K562 (cell line): ENCODE data around the gene NPR1. TPM values are rescaled to one million over a fixed set of nuclear protein-coding genes. Genes with fewer than 3 reads are reported as not detected.

Experiments
- ATF4 ChIP-seq: fragments of 450-650 bp; formaldehyde crosslinking; IDR thresholded peaks from 2 replicates; pipeline ENCODE4 v1.4.0; 2022; ENCODE audit warnings: mild to moderate bottlenecking, moderate library complexity
- BDP1 ChIP-seq: IDR thresholded peaks from 3 replicates; pipeline ENCODE4 v1.6.1; 2011; ENCODE audit not compliant: insufficient read length, insufficient read depth
- C11orf30 ChIP-seq: fragments of 450-650 bp; IDR thresholded peaks from 2 replicates; pipeline ENCODE4 v1.6.1; 2016; ENCODE audit warnings: low read depth, mild to moderate bottlenecking
- EGR1 ChIP-seq: fragments of 450-650 bp; conservative IDR thresholded peaks from 2 replicates; pipeline ENCODE4 v1.6.1; 2017; ENCODE audit warnings: mild to moderate bottlenecking
- ETS1 ChIP-seq: conservative IDR thresholded peaks from 2 replicates; pipeline ENCODE4 v1.6.1; 2011; ENCODE audit warnings: low read depth, mild to moderate bottlenecking, low read length; ENCODE audit not compliant: control insufficient read depth
- ETV6 ChIP-seq, 3 experiments: fragments of 150-350 bp in 1 of 3; sonication (generic) in 1 of 3; formaldehyde crosslinking in 1 of 3; IDR thresholded peaks; 2 replicates each; pipeline versions ENCODE4 v1.6.1 to v1.8.0; 2014 to 2022; ENCODE audit warnings: borderline replicate concordance in 2 of 3, low read depth in 2 of 3, antibody characterized with exemption in 1 of 3, low read length in 1 of 3, mild to moderate bottlenecking in 1 of 3, missing genetic modification reagents in 1 of 3
- HOXB6 ChIP-seq: fragments of 250-450 bp; sonication (Bioruptor Pico); IDR thresholded peaks from 2 replicates; pipeline ENCODE4 v1.5.1; 2022; ENCODE audit warnings: mild to moderate bottlenecking, borderline replicate concordance
- NRF1 ChIP-seq, 2 experiments: fragments of 450-650 bp; IDR thresholded peaks in 1 of 2; conservative IDR thresholded peaks in 1 of 2; 2 replicates each; pipeline ENCODE4 v1.6.1; 2014; ENCODE audit warnings: mild to moderate bottlenecking in 2 of 2
- POLR2A ChIP-seq: fragments of 450-650 bp; conservative IDR thresholded peaks from 2 replicates; pipeline ENCODE4 v1.6.1; 2016
- PURB ChIP-seq: sonication (generic); formaldehyde crosslinking; IDR thresholded peaks from 2 replicates; pipeline ENCODE4 v1.9.0; 2021; ENCODE audit warnings: low read depth, mild to moderate bottlenecking, missing genetic modification reagents
- SAFB ChIP-seq: fragments of 200-400 bp; formaldehyde crosslinking; IDR thresholded peaks from 2 replicates; pipeline ENCODE4 v1.6.1; 2017; ENCODE audit warnings: low read depth, low read length, borderline replicate concordance
- SETDB1 ChIP-seq: IDR thresholded peaks from one replicate; pipeline ENCODE4 v1.6.1; 2012; ENCODE audit warnings: low read length, control low read depth, inconsistent platforms
- SMAD3 ChIP-seq: fragments of 450-650 bp; formaldehyde crosslinking; conservative IDR thresholded peaks from 2 replicates; pipeline ENCODE4 v1.4.0; 2020; ENCODE audit warnings: mild to moderate bottlenecking
- SNRNP70 ChIP-seq: fragments of 200-400 bp; formaldehyde crosslinking; optimal IDR thresholded peaks from 2 replicates; pipeline ENCODE3; 2017; ENCODE audit warnings: low read depth, low read length
- STAT5A ChIP-seq: IDR thresholded peaks from 2 replicates; pipeline ENCODE4 v1.6.1; 2012; ENCODE audit warnings: low read length, inconsistent platforms, borderline replicate concordance
- TFE3 ChIP-seq: fragments of 450-650 bp; formaldehyde crosslinking; IDR thresholded peaks from 2 replicates; pipeline ENCODE4 v1.4.0; 2020; ENCODE audit warnings: mild to moderate bottlenecking, mixed read lengths
- TSC22D4 ChIP-seq: fragments of 450-650 bp; IDR thresholded peaks from 2 replicates; pipeline ENCODE4 v1.6.1; 2016; ENCODE audit warnings: missing genetic modification characterization, missing biosample characterization, control low read depth
- UBTF ChIP-seq, 2 experiments: IDR thresholded peaks; 2 replicates each; pipeline ENCODE4 v1.6.1; 2012; ENCODE audit warnings: improper control_type of control experiment in 2 of 2, low read depth in 2 of 2, low read length in 2 of 2, borderline replicate concordance in 1 of 2
- VEZF1 ChIP-seq: fragments of 200-800 bp; sonication (Bioruptor generic); IDR thresholded peaks from 2 replicates; pipeline ENCODE4 v1.6.1; 2017; ENCODE audit warnings: missing genetic modification characterization, missing compliant biosample characterization
- ZNF79 ChIP-seq: fragments of 250-450 bp; sonication (Bioruptor Pico); IDR thresholded peaks from 2 replicates; pipeline ENCODE4 v1.4.0; 2020; ENCODE audit warnings: low read depth, mild to moderate bottlenecking, moderate library complexity
- polyA plus RNA-seq, 8 experiments: library from polyadenylated mRNA; depleted of rRNA in 4 of 8; stranded (reverse) in 5 of 8; unstranded in 3 of 8; fragments of >200 nt; fragmentation: Nextera tagmentation in 2 of 8; fragmentation: Illumina TruSeq in 1 of 8; extraction: Ambion mirVana in 2 of 8; extraction: Trizol in 1 of 8; gene quantifications; 2 replicates each; pipeline versions ENCODE4 v1.2.1 to v1.2.3, GENCODE V29; 2011 to 2014; ENCODE audit warnings: inconsistent platforms in 1 of 8, missing spikeins in 1 of 8
- total RNA-seq, 7 experiments: library from RNA; depleted of rRNA in 6 of 7; stranded (reverse); fragments of >200 nt in 6 of 7; fragmentation: Illumina TruSeq in 2 of 7; extraction: Trizol in 2 of 7; gene quantifications; 2 replicates each; pipeline versions ENCODE4 v1.2.1 to v1.2.3, GENCODE V29; 2011 to 2021; ENCODE audit warnings: low replicate concordance in 1 of 7

NPR1 gene
- total and polyA plus RNA-seq, 9 of the 15 experiments (the other 6 are each of a cell fraction or from before 2014, with no cell fraction given): 0.05 to 0.16 (median 0.06) TPM; not detected in 6

DNA sequence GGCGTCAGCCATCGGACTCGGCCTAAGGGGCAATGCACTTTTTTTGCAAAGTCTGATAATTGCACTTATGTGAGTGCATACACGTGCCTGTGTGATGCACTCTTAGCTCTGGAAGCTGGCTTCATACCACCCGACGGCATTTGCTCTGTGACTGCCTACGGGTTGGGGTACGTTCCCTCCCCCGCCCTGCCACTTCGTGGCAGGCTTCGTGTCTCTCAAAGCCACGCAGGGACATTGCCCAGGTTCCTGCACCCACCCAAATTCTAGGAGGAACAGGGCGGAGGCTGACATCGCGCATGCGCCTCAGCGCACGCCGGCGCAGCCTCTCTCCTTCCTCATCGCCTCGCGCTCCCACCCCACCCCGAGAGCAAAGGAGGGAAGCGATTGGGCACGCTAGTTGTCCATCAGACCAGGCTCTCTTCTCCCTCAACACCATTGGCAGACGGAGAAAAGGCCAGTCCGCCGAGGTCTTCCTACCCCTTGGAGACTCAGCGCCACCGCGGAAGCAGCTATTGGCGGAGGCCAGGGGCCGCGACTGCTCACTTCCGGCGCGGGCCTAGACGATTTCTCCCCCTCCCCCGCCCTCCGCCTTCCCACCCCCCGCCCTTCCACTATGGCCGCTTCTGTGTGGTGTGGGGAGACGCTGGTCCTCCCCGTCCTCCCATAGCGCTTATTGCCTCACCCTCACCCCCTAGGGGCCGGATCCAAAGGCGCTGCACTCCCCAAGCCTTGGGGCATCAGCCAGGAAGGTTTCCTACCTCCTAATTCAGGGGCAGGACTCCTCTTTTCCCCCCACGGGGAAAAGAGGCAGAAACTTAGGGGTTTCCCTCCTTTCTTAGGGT lies 49.2 kb downstream of the NPR1 start, which contains the start of gene INTS3 (continued):
- no peak; a peak in 1 of 4 replicates for TF ChIP-seq ETV6 (IDR thresholded peaks at IDR 0.05; ENCODE audit: borderline replicate concordance in 1 of 2, low read depth in 2 of 2, low read length in 1 of 2)
- TF ChIP-seq ETV6 (CRISPR knock-in tag; IDR thresholded peaks at IDR 0.05; ENCODE audit: borderline replicate concordance): no peak
- TF ChIP-seq C11orf30: peak; percentile 70
- no peak for TF ChIP-seq BDP1
- TF ChIP-seq ETS1: 0 out of 2 replicates have a peak, but pooled peaks have one; percentile 58
- TF ChIP-seq ZNF79 (CRISPR knock-in tag): no peak
- no peak for TF ChIP-seq SNRNP70
- TF ChIP-seq PURB (CRISPR knock-in tag): no peak
- no peak; a peak in 1 of 4 replicates for TF ChIP-seq UBTF (IDR thresholded peaks at IDR 0.05; ENCODE audit: borderline replicate concordance in 1 of 2, low read depth in 2 of 2, low read length in 2 of 2)
- no peak for TF ChIP-seq SAFB
- TF ChIP-seq ATF4 (CRISPR knock-in tag): no peak
- TF ChIP-seq POLR2A: peak; percentile 78
- no peak for TF ChIP-seq TSC22D4 (tag)
- TF ChIP-seq SETDB1: no peak
- no peak for TF ChIP-seq TFE3 (CRISPR knock-in tag)
- no peak for TF ChIP-seq STAT5A
- no peak for TF ChIP-seq HOXB6 (CRISPR knock-in tag)
- peak; percentile 99 for TF ChIP-seq VEZF1 (CRISPR knock-in tag)
- TF ChIP-seq EGR1: no peak
- TF ChIP-seq NRF1 (conservative IDR thresholded peaks at IDR 0.05 in 1 of 2, IDR thresholded peaks at IDR 0.05 in 1 of 2): peak; percentile 97 to 98
- no peak for TF ChIP-seq SMAD3 (CRISPR knock-in tag)
